Stimulated activated CD4-positive, alpha-beta T cell treated with anti-CD3 and anti-CD28 coated beads, Interleukin-12 subunit alpha, Interleukin-12 subunit beta, amount 100 ng/mL, for 24 hours (primary cell): ENCODE results near the gene WFIKKN2.
"Not testable (repeated sequence)": the region's sequence is repeated elsewhere in the genome, so short reads cannot be mapped to it uniquely, and the experiment has no call there.

Experiments used
- DNase-seq, 2 experiments: peaks; one replicate each; pipeline ENCODE4 v3.0.0-alpha.2; 2020; ENCODE audit warnings: low read depth in 2 of 2

The WFIKKN2 gene

GRCh38 chr17:50835301-50836234, at the start of gene WFIKKN2:
Gene WFIKKN2, plus strand, starts transcription at chr17:50835586. Its CDS starts 352 bp downstream, at chr17:50835938.
- no peak for DNase-seq

- DNase-seq, result no peak
Measured at GRCh38 chr17:50785946-50786570, 49.3 kb upstream of the WFIKKN2 start.

GRCh38 chr17:50787106-50787505, 48.3 kb upstream of the WFIKKN2 start:
- no peak for DNase-seq

GRCh38 chr17:50790618-50791017, 44.8 kb upstream of the WFIKKN2 start:
- DNase-seq, result no peak

- DNase-seq, result no peak
Measured at GRCh38 chr17:50792132-50792531, 43.3 kb upstream of the WFIKKN2 start.

- DNase-seq, result no peak
Measured at GRCh38 chr17:50793007-50793406, 42.4 kb upstream of the WFIKKN2 start.

- DNase-seq, result no peak
Measured at GRCh38 chr17:50794361-50794760, 41.0 kb upstream of the WFIKKN2 start.

GRCh38 chr17:50797135-50797810, 38.1 kb upstream of the WFIKKN2 start:
- no peak for DNase-seq

- no peak for DNase-seq
Measured at GRCh38 chr17:50798424-50799288, 36.7 kb upstream of the WFIKKN2 start.

GRCh38 chr17:50799582-50799981, 35.8 kb upstream of the WFIKKN2 start:
- no peak for DNase-seq

GRCh38 chr17:50800196-50800700, 35.1 kb upstream of the WFIKKN2 start:
- no peak for DNase-seq

- no peak for DNase-seq
Measured at GRCh38 chr17:50802609-50803571, 32.5 kb upstream of the WFIKKN2 start.

GRCh38 chr17:50803676-50804075, 31.7 kb upstream of the WFIKKN2 start:
- DNase-seq, result no peak

GRCh38 chr17:50804749-50805475, 30.5 kb upstream of the WFIKKN2 start:
- DNase-seq, result not testable (repeated sequence)

- DNase-seq, result no peak
Measured at GRCh38 chr17:50805486-50805885, 29.9 kb upstream of the WFIKKN2 start.

- DNase-seq, result no peak
Measured at GRCh38 chr17:50806141-50806643, 29.2 kb upstream of the WFIKKN2 start.

GRCh38 chr17:50807009-50807408, 28.4 kb upstream of the WFIKKN2 start:
- DNase-seq, result no peak

GRCh38 chr17:50807675-50808074, 27.7 kb upstream of the WFIKKN2 start:
- no peak for DNase-seq

- DNase-seq, result no peak
Measured at GRCh38 chr17:50808413-50808812, 27.0 kb upstream of the WFIKKN2 start.
